Ramos (cell line): ENCODE data around the gene FTSJ3.
"Not testable (repeated sequence)": the region's sequence is repeated elsewhere in the genome, so short reads cannot be mapped to it uniquely, and the experiment has no call there.

ENCODE experiments used
- in situ Hi-C: fragments of 300-500 bp; cut with MboI; formaldehyde crosslinking; loops from one replicate; pipeline ENCODE4 v1.14.3; 2022; ENCODE audit warnings: low sequenced_read_pairs; ENCODE audit not compliant: unreplicated experiment

FTSJ3 gene

GRCh38 chr17:63845509-63845908 lies 18.0 kb upstream of the FTSJ3 start:
- in situ Hi-C loops, result no loop called here

GRCh38 chr17:63843910-63844677 lies 16.6 kb upstream of the FTSJ3 start:
- in situ Hi-C loops, result no loop called here

DNA sequence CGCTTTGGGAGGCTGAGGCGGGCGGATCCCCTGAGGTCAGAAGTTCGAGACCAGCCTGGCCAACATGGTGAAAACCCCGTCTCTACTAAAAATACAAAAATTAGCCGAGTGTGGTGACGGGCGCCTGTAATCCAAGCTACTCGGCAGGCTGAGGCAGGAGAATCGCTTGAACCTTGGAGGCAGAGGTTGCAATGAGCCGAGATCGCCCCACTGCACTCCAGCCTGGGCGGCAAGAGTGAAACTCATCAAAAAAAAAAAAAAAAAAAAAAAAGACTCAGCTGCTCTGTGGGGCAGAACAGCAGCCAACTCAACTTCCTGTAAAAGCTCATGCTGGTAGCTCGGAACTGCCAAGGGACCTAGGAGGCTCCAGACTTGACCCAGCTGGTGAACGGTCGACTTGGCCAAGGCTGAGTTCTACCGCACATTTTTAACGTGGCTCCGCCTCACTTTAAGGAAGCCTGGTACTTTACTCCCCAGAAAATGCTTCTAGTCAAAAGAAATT lies 16.0 kb upstream of the FTSJ3 start:
- in situ Hi-C loops, result not testable (repeated sequence)

DNA sequence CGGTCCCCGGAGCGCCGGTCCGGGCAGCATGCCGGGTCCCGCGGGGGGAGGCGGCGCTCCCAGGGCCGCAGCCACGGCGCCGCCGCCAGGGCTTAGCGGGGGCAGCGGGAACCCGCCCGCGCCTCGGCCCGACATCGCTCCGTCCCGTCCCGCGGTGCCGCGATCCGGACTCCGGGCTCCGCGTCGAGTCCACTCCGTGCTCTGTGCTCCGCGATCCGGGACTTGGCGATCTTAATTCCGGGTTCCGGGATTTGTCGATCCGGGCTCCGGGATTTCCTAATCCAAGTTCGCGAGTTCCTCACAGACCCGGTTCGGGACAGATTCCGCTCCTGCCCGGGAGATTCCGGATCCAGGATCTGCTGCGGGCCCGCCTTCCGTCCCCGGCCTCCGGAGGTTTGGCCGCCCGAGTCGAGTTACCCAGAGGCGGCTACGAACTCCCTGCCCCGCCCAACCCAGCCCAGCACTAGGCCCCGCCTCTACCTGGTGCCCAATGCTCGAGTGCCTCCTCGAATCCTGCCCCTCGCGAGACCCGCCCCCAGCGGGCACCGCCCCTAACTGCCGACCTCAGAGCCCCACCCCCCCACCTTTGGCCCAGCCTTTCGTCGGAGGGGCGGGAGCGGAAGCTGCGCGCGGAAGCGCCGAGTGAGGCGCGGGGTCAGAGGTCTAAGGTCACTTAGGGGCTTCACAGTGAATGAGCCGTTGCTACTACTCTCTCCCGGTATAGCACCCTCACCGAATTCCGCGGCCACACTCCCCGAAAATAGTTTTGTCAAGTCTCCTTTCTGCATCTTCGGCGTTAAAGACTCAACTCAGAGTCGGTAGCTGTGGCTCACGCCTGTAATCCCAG lies 15.3 kb upstream of the FTSJ3 start, which contains the start of gene SMARCD2:
Gene SMARCD2, minus strand, starts transcription at position 146 of the 847 bp plus-strand sequence. Its CDS starts 11 bp downstream, at position 135.
- in situ Hi-C loops, result no loop called here

GRCh38 chr17:63842173-63842539 lies 14.7 kb upstream of the FTSJ3 start:
- in situ Hi-C loops, result no loop called here

DNA sequence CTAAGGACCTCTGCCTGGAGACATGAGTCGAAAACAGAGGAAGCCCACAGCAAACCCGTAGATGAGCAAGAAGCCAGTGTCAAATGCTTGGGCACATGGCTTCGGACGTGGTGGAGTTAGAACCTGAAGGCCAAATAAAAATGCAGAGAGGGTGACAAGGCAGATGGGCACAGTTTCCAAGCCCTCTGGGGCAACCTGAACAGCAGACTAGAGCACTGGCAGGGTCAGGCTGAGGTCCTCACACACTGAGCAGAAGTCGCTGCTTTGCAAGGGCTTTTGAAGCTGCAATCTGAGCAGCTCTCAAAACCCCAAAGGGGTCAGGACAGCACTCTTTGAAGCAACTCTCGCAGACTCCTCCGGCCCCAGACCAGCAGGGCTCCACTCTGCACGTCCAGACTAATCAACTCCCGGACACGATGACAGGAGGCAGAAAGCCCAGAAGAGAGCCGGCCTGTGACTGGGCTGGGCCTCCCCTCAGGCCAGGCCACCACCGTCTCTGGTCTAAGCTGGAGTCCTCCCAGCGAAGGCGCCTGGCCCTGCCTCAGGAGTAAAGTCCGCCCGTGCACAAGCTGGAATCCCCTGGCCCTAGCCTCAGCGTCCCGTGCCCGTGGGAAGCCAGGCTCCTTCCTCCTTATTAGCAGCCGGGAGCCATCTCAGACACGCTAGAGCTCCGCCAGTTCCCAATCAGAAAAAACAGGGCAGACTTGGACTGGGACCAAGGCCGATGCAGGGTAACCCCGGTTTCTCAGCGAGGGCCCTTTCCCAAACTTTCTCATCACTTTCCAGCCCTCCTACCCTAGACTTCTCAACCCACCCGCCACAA lies 14.1 kb upstream of the FTSJ3 start:
- in situ Hi-C loops, result no loop called here

DNA sequence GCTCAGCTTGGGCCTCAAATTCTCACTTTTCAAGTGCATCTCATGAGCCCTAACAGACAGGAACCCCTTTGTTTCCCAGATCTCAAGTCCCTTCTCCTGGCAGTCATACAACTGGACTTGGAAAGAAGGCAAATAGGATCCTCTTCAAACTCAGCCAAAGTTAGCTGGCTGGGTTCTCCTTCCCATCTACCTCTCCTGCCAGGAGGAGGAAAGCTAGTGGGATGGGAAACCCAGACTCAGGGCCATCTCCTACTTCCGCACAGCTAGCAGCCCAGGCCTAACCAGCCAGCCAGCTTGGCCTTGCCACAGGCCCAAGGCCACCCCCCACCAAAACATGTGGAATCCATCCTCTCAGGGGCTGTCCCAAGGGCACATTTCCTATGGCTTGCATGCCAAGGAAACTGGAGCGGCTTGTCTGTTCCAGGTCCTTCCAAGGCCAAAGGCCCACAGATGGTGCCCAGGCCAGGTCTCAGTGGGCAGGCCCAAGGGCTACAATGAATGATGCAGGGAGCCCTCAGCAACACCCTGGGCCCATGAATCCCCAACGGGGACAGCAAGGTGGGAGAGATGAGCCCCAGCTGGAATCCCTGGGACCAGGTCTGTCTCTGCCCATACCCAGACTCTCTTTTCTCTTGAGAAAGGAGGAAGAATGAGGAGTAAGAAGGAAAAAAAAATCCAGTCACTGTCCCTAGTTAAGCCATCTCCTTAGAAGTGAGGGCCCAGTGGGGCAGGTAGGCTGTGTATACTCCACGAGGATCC lies 13.3 kb upstream of the FTSJ3 start:
- in situ Hi-C loops, result no loop called here

DNA sequence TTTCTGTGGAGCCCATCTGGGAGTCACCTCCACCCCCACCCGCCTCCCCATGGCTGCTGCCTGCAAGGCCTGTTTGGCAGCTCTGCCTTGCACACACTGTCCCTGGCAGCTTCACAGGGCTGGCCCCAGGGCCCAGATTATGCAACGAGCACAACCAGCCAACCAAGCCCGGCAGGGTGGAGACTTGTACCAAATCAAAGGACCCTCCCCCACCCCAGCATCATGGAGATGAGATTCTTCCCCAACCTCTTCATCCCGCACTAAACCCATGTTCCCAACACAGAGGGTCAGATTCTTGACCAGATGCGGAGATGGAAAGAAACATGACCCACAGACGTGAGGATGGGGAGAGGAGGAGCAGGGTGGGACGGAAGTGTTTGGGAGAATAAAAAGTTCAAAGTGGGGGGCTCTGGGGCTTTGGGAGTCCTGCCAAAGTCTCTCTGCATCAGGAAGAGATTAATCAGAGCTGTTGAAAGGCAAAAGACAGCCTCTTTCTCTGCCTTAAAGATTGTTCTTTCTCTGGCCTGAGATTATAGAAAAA lies 11.2 kb upstream of the FTSJ3 start:
- in situ Hi-C loops, result no loop called here

GRCh38 chr17:63837962-63838600 lies 10.6 kb upstream of the FTSJ3 start:
- in situ Hi-C loops, result no loop called here

GRCh38 chr17:63837480-63837879 lies 10.0 kb upstream of the FTSJ3 start:
- in situ Hi-C loops, result no loop called here

- in situ Hi-C loops, result no loop called here
These were observed 9.3 kb upstream of the FTSJ3 start for GRCh38 chr17:63836811-63837210.

DNA sequence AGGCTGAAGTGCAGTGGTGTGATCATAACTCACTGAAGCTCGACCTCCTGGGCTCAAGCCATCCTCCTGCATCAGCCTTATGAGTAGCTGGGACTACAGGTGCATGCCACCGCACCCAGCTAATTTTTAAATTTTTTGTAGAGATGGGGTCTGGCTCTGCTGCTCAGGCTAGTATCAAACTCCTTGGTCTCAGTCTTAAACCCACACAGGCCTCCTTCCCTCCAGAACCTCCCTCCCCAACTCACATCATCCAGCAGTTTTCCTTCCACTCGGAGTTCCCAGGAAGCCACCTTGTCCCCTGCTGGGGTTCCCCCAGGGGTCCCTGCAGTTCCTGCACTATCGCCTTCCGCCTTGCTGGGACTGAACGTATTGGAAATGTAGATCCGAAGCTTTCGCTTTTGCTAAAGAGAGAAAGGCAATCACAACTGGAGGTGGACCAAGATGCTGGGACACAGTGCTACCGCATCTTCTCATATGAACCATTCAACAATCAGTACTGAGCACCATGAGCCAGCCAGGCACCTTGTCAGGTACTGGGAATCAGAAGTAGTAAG lies 7.8 kb upstream of the FTSJ3 start:
- in situ Hi-C loops, result no loop called here

GRCh38 chr17:63834431-63835166 lies 7.1 kb upstream of the FTSJ3 start:
- in situ Hi-C loops, result no loop called here

DNA sequence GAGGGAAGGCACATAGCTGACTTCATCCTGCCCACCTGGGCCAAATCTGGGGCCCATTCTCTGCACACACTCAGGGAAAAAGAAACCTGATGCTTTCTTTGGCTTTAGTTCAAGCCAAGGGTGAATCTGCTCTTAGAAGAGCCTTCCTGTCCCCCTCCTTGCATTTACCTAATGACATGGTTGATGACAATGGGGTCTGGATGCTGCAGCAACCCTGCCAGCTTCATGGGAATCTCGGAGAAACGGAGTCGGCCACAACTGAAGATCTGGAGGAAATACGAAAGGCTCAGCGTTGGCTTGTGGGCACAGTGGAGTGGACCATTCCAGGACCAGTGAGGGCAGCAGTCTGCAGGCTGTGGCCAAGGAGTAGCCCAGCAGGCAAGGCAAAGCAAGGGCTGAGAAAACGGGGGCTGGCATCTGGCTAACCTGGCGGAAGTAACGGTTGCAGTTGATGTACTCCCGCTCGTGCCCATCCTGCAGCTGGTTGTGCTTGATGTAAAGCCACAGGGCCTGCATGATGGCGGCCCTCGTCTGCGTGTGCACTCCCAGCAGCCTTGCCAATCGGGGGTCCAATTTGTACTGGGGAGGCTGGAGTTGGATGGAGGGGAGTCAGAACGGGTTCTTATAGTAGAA lies 6.4 kb upstream of the FTSJ3 start:
- in situ Hi-C loops, result no loop called here

DNA sequence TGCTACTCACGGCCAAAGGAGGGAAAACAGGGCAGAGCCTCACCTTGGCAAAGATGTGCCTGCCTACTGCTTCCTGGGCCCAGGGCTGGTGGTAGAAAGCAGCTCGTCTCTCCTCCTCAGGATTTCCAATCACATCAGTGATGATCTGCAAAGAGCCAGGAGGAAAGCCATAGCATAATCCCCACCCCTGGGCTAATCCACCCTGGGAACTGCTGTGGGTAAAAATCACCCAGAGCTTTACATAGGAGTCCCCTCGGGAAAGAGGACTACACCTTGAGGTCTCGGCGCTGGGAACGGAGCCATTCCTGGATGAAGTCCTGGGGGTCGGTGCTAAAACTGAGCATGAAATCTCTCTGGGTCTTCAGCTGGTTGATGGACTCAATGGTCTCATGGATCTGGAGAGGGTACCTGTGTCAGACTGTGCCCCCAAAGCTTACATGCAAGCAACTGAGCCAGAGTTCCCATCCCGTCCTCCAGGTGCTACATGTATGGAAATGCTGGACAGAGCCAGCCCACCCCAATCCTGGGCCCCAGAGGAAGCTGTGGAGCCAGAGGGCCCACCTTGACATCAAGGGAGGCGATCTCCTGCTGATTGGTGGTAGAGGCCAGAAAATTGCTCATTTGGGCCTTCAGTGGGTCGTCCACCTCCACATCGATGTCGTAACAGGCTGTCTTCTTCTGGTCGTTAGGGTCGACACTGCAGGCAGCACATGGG lies 5.7 kb upstream of the FTSJ3 start:
- in situ Hi-C loops, result no loop called here

- in situ Hi-C loops, result no loop called here
These were observed 5.0 kb upstream of the FTSJ3 start for GRCh38 chr17:63832455-63832854.

DNA sequence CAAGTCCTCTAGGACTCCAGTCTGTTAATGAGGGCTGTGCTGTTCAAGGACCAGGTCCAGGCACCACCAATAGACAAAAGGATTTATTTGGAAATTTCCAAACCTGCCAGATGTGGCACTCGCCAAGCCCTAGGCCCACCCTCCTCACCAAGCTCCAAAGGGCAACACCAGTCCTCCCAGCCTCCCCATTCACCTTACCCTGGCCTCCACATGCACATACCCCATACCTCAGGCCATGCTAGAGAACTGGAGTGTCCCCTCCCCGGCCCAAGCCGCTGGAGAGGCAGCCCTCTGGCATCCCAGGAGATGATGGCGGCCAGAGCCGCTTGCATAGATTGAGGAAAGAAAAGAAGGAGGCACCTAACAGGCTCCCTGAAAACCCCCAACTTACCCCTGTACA lies 4.6 kb upstream of the FTSJ3 start:
- in situ Hi-C loops, result no loop called here
